HUES64 (cell line): ENCODE data around the gene SOX10.
"Not testable (repeated sequence)": the region's sequence is repeated elsewhere in the genome, so short reads cannot be mapped to it uniquely, and the experiment has no call there.

Source experiments
- H3K27ac ChIP-seq: 2 replicates; pipeline ENCODE4 v1.7.0; 2013; ENCODE audit warnings: low read depth, low read length, inconsistent platforms
- H3K27me3 ChIP-seq: 2 replicates; pipeline ENCODE4 v1.6.1; 2013; ENCODE audit warnings: mild to moderate bottlenecking, low read length; ENCODE audit not compliant: insufficient read depth
- H3K36me3 ChIP-seq: 2 replicates; pipeline ENCODE4 v1.6.1; 2013; ENCODE audit warnings: mild to moderate bottlenecking, low read length; ENCODE audit not compliant: insufficient read depth
- H3K4me1 ChIP-seq: 2 replicates; pipeline ENCODE4 v1.6.1; 2013; ENCODE audit warnings: mild to moderate bottlenecking, low read length, moderate library complexity; ENCODE audit not compliant: insufficient read depth
- H3K4me3 ChIP-seq: 2 replicates; pipeline ENCODE4 v1.5.1; 2013; ENCODE audit warnings: mild to moderate bottlenecking, low read length, moderate library complexity
- H3K9ac ChIP-seq: 2 replicates; pipeline ENCODE4 v1.6.1; 2013; ENCODE audit warnings: mild to moderate bottlenecking, low read depth, low read length
- H3K9me3 ChIP-seq: 2 replicates; pipeline ENCODE4 v1.6.1; 2013; ENCODE audit warnings: low read depth, low read length; ENCODE audit not compliant: insufficient read depth
- WGBS: fragments of 150-250, 120-280 bp; methylation state at CpG from one replicate; pipeline ENCODE4 v1.1.7; 2013; ENCODE audit warnings: missing lambda C conversion rate; 5-methylcytosine and 5-hydroxymethylcytosine counted together

Gene SOX10

DNA sequence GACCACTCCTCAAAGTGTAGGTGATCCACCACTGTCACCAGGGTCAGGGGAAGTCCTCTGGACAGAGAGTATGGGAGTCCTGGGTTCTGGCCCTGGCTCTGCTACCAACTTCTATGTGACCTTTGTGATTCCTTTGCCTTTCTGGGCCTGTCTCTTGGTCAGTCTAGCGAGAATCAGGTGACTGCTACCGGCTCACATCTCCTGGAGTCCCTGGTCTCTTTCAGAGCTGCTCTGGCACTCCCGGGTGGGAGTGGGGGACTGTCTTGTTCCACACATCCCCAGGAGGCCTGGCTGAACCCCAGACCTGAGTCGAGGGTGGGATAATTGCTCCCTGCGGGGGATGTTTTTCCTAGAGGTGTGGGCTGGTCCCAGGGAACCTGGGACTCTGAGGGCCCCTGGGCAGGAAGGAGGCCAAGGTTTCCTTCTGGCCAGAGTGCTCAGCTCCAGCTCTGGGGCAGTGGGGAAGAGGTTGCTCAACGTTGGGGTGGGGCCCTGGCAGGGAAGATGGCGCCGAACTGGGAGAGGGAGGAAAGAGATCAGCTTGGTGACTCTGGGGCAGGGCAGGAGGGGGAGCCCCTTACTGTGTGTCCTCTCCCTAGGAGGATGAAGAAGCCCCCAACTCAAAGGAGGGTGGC, 2.1 kb downstream of the SOX10 start:
- H3K36me3 ChIP-seq: no peaks in the 10 kb centered on the region
- H3K4me1 ChIP-seq: peaks cover 14% of the 10 kb centered on the region
- H3K27me3 ChIP-seq: peaks cover 36% of the 10 kb centered on the region
- H3K4me3 ChIP-seq: no peak overlapping the region
- no peak overlapping the region for H3K27ac ChIP-seq
- 89% methylated on average over 8 of the region's 8 CpGs for WGBS
- H3K9me3 ChIP-seq: no peaks in the 10 kb centered on the region
- no peak overlapping the region for H3K9ac ChIP-seq

DNA sequence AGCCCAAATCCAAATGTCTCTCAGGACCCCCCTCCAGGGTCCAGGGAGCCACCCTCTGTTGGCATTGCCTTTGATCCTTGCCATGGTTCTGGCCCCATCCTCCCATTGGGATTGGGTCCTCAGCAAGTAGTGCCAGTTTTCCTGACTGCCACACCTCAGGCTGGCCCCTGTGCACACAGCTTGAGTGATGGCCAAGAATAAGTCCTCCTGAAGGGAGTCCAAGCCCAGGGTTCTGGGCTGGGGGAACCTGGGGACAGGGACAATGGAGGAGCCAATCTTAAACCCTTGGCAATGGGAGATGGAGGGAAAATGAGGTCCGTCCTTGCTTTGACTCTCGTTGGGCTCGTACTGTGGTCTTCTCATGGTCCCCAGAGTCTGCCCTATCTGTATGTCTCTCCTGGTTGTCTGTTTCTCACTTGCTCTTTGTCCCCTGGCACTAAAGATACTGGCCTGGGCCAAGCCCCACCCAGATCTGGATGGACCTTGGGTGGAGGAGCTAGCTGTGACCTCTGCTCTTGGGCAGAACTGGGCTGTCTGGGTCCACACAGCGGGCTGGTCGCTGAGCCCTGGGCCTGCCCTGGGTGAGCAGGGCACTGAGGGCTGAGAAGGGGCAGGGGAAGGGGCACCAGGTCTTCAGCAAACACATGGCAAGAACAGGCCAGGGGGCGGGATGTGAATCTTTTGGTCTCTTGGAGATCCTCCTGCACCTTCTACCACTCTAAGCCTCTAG, 2.9 kb downstream of the SOX10 start:
- H3K9me3 ChIP-seq: no peaks in the 10 kb centered on the region
- 94% methylated on average over 6 of the region's 6 CpGs for WGBS
- no peak overlapping the region for H3K27ac ChIP-seq
- peaks cover 36% of the 10 kb centered on the region for H3K27me3 ChIP-seq
- no peak overlapping the region for H3K9ac ChIP-seq
- no peak overlapping the region for H3K4me3 ChIP-seq
- H3K4me1 ChIP-seq: peaks cover 14% of the 10 kb centered on the region
- 0 out of 2 replicates have a peak, but pooled peaks cover 2% of the 10 kb centered on the region for H3K36me3 ChIP-seq

DNA sequence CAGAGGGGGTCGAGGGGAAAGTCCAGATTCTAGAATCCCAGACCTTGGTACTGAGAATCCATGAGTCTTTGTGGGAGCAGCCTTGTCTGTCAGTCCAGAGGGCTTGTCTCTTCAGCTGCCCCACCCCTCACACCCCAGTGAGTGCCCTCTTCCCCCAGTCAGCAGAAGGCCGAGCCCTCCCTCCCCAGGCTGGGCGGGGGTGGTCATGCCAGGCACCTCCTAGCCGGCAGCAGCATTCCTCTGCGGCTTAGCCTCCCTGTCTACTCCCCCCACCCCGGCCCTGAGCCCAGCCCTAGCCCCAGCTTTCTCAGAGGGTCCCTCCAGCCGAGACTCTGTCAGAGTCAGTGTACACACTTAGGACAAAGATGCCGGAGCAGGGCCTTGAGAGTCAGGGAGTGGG, 4.6 kb downstream of the SOX10 start:
- 59% methylated on average over 8 of the region's 8 CpGs for WGBS
- H3K9me3 ChIP-seq: no peaks in the 10 kb centered on the region
- H3K9ac ChIP-seq: no peak overlapping the region
- peaks cover 30% of the 10 kb centered on the region for H3K27me3 ChIP-seq
- peaks cover 7% of the 10 kb centered on the region for H3K4me1 ChIP-seq
- peaks cover 8% of the 10 kb centered on the region; the same call in 1 of the 2 replicates for H3K36me3 ChIP-seq
- no peak overlapping the region for H3K27ac ChIP-seq
- no peak overlapping the region for H3K4me3 ChIP-seq

DNA sequence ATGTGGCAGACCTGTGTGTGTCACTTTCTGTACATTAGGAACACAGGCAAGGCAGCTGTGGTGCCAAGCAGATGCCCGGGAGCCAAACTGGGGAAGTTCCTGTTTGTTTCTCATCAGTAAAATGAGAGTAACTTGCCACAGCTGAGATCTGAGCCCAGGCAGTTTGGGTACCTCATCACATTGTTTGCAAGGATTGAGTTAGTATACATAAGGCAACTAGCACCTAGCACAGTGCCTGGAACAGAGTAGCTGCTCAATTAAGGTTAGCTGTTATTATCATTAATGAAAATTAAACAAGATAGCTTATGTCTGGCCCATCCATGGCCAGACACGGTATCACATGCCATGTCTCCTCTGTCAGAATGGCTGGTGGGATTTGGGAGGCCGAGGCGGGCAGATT, 7.8 kb downstream of the SOX10 start:
- H3K36me3 ChIP-seq: peaks cover 8% of the 10 kb centered on the region; the same call in 1 of the 2 replicates
- H3K9me3 ChIP-seq: no peaks in the 10 kb centered on the region
- WGBS: 93% methylated on average over 4 of the region's 4 CpGs
- H3K9ac ChIP-seq: no peak overlapping the region
- no peak overlapping the region for H3K4me3 ChIP-seq
- H3K27me3 ChIP-seq: no peaks in the 10 kb centered on the region
- no peak overlapping the region for H3K27ac ChIP-seq
- H3K4me1 ChIP-seq: peaks cover 11% of the 10 kb centered on the region

DNA sequence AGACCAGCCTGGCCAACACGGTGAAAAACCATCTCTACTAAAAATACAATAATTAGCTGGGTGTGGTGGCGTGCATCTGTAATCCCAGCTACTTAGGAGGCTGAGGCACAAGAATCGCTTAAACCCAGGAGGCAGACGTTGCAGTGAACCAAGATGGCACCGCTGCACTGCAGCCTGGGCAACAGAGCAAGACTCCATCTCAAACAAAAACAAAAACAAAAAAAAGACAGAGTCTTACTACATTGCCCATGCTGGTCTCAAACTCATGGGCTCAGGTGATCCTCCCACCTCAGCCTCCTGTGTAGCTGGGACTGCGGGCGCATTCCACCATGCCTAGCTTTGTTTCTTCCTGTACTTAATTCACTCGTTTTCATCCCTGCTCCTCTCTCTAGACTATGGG, 8.3 kb downstream of the SOX10 start:
- not testable (repeated sequence) for H3K4me3 ChIP-seq, H3K9ac ChIP-seq, H3K27ac ChIP-seq, H3K27me3 ChIP-seq, H3K9me3 ChIP-seq, H3K36me3 ChIP-seq
- 93% methylated on average over 7 of the region's 8 CpGs for WGBS
- peaks cover 17% of the 10 kb centered on the region for H3K4me1 ChIP-seq

DNA sequence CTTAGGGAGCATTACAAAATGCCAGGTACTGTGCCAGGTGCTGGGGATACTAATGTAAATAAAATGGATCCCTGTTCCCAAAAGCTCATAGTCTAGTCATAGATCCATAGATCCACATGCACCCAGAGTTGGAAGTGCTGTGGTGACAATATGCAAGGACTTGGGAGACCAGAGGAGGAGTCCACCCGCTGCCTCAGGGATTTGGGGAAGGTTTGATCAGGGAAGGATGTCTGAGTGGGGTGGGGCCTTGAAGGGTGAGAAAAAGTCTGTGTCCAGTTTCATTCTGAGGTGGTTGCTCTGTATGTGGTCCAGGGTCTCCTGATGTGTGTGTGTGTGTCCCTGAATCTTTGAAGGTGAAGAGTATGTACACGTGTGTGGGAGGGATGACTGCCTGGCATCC, 9.2 kb downstream of the SOX10 start:
- WGBS: 89% methylated on average over 2 of the region's 2 CpGs
- peaks cover 20% of the 10 kb centered on the region for H3K4me1 ChIP-seq

DNA sequence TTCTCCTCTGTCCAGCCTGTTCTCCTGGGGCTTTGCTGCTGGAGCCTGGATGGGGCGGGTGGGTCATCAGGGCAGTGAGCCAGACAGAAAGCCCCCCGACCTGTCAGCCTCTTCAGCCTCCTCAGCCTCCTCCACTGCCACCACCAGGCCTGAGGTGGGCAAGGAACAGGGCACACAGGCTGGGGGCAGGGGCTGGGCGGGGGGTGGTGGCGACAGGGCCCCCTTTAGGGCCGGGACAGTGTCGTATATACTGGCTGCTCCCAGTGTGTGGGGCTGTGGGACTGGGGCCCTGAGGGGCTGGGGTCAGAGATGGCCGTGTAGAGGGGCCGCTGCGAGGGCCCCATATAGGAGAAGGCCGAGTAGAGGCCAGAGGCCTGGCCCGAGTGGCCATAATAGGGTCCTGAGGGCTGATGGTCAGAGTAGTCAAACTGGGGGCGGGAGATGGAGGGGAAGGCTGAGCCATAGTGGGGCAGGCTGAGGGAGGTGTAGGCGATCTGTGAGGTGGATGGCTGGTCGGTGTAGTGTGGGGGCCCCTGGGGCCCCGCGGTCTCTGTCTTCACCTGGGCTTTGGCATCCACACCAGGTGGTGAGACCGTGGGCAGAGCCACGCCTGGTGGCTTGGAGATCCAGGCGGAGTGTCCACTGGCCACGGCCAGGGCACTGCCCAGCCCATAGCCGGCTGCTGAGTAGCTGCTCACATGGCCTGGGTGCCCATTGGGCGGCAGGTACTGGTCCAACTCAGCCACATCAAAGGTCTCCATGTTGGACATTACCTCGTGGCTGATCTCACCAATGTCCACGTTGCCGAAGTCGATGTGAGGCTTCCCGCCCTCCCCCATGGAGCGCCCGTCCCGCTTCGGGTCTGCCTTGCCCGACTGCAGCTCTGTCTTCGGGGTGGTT, 10.8 kb downstream of the SOX10 start:
- H3K27ac ChIP-seq: no peak overlapping the region
- no peak overlapping the region for H3K9ac ChIP-seq
- WGBS: 94% methylated on average over 33 of the region's 33 CpGs
- H3K4me3 ChIP-seq: no peak overlapping the region
- no peaks in the 10 kb centered on the region for H3K27me3 ChIP-seq
- H3K36me3 ChIP-seq: peaks cover 11% of the 10 kb centered on the region; the same call in 1 of the 2 replicates
- H3K9me3 ChIP-seq: no peaks in the 10 kb centered on the region
- peaks cover 20% of the 10 kb centered on the region for H3K4me1 ChIP-seq

More for the DNA sequence above, 9.2 kb downstream of the SOX10 start:
- H3K27me3 ChIP-seq: no peaks in the 10 kb centered on the region
- peaks cover 8% of the 10 kb centered on the region; the same call in 1 of the 2 replicates for H3K36me3 ChIP-seq
- no peak overlapping the region for H3K4me3 ChIP-seq
- H3K9me3 ChIP-seq: no peaks in the 10 kb centered on the region
- H3K27ac ChIP-seq: no peak overlapping the region
- H3K9ac ChIP-seq: no peak overlapping the region

DNA sequence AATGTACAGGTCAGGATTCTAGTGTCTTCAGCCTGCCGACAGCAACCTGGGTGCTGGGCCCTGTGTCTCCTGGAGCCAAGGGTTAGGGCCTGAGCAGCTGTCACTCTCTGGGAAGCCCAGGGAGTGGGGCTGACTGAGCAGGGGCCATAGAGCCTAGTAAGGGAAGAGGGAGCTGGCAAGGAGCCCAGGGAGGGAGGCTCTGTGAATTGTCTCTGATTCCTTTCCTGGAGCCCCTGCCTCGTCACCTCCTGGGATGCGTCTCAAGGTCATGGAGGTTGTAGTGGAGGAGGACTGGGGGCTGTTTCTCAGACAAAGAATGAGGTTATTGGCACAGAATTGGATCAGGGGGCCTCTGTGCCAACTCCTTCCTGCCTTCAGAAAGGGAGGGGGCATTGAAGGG, 11.8 kb downstream of the SOX10 start:
- Histone ChIP-seq H3K36me3 (peaks cover 21% of the 10 kb centered on the region), H3K9me3 (no peaks in the 10 kb centered on the region), H3K27me3 (no peaks in the 10 kb centered on the region), H3K4me1 (peaks cover 24% of the 10 kb centered on the region), H3K4me3 (no peak overlapping the region), H3K9ac (no peak overlapping the region), H3K27ac (no peak overlapping the region)
- WGBS: 78% methylated on average over 3 of the region's 3 CpGs

DNA sequence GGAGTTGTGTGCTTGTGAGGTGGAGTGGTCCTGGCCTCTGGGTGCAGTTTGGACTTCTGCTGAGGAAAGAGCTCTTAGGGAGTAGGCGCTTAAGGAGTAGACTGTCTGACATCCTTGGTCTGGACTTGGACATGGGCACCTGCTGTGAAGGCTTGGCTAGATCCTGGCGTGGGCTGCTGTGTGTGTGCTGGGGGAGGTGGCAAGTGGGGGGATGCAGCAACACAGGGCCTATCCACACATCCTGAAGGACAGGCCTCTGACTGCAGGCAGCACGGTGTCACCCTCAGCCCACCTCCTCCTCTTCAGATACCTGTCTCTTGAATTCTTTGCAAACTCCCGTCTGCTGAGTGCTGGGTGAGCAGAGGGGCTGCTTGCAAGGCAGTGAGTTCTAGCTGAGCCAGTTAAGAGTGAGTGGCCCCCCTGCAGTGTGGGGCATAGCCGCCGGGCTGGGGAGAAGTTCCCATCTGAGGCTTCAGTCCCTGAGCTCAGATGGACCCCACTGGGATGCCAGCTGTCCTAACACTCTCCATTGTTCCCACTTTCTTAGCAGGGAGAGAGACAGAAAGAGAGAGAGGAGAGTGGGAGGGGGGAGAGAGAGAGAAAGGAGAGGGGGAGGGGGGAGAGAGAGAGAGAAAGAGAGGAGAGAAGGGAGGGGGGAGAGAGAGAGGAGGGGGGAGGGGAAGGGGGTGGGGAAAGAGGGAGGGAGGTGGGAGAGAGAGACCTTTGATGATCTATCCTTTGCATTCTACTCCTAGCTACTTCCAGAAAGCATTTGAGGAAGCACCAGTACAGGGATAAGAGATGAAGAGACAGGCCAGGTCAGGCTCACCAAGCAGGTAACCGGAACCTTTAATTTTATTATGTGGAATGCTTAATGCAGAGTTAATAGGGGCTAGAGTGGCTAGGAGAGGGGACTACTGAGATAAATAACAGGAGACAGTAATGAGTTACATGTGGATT, 12.6 kb downstream of the SOX10 start:
- Histone ChIP-seq H3K27ac (peak overlapping the region; percentile 64; the same call in 1 of the 2 replicates), H3K4me3 (peak overlapping the region; percentile 11), H3K9me3 (no peaks in the 10 kb centered on the region), H3K36me3 (peaks cover 28% of the 10 kb centered on the region), H3K9ac (peak overlapping the region; percentile 25; the same call in 1 of the 2 replicates), H3K27me3 (no peaks in the 10 kb centered on the region), H3K4me1 (peaks cover 25% of the 10 kb centered on the region)
- 26% methylated on average over 7 of the region's 7 CpGs for WGBS

DNA sequence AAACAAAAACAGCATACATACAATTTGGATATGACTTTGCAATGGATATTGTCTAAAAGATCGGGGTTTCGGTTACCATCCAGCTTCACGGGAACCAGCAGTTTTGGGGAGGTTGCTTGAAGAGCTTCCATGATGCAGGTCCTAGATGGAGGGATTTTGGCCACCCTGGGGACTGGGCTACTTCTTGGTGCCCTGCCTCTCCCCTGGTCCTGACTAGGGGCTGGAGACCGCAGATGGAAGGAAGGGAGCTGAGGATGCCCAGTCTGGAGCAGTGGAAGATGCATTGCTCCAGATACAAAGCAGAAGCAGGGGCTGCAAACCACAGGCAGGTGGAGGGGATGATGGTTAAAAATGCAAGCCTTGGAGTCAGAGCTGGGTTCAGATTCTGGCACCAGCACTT, 13.5 kb downstream of the SOX10 start:
- Histone ChIP-seq H3K27ac (no peak overlapping the region), H3K9ac (no peak overlapping the region)

More for the DNA sequence above, 13.5 kb downstream of the SOX10 start:
- Histone ChIP-seq H3K4me1 (peaks cover 25% of the 10 kb centered on the region), H3K27me3 (no peaks in the 10 kb centered on the region), H3K36me3 (peaks cover 34% of the 10 kb centered on the region), H3K9me3 (no peaks in the 10 kb centered on the region), H3K4me3 (no peak overlapping the region)
- WGBS: 93% methylated on average over 4 of the region's 4 CpGs
